Measurements from ENCODE around the gene BLMH.

DNA sequence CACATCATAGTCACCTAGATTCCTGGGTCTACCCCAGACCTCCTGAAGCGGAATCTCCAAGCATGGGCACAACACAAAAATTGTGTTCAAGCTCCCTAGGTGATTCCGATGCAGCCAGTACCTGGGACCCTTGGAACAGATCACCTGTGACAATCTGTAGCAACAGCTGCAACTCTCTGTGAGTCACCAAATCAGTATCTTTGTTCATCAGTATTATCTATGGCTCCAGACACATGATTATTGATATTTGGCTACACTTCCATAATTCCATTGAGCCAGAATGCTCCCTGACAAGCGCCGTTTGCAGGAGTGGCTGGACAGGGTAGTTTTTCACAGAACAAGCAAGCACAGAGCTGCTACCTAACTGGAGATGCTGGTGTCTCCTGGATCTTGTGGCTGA is 72.4 kb downstream of the BLMH start:
- TF ChIP-seq, protein P1, sequence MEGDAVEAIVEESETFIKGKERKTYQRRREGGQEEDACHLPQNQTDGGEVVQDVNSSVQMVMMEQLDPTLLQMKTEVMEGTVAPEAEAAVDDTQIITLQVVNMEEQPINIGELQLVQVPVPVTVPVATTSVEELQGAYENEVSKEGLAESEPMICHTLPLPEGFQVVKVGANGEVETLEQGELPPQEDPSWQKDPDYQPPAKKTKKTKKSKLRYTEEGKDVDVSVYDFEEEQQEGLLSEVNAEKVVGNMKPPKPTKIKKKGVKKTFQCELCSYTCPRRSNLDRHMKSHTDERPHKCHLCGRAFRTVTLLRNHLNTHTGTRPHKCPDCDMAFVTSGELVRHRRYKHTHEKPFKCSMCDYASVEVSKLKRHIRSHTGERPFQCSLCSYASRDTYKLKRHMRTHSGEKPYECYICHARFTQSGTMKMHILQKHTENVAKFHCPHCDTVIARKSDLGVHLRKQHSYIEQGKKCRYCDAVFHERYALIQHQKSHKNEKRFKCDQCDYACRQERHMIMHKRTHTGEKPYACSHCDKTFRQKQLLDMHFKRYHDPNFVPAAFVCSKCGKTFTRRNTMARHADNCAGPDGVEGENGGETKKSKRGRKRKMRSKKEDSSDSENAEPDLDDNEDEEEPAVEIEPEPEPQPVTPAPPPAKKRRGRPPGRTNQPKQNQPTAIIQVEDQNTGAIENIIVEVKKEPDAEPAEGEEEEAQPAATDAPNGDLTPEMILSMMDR (IDR thresholded peaks at IDR 0.05; ENCODE audit: poor library complexity), result no peak
- no peak for TF ChIP-seq EZH2 (IDR thresholded peaks at IDR 0.05; ENCODE audit: borderline replicate concordance)
- TF ChIP-seq EZH2phosphoT487 (IDR thresholded peaks at IDR 0.05; ENCODE audit: low read depth, severe bottlenecking, unreplicated experiment), result no peak

Measured in hepatocyte (in vitro differentiated cells).